Vagina (tissue), 2 donors: Measurements from ENCODE around the gene STARD7. TPM values are rescaled to one million over a fixed set of nuclear protein-coding genes. Genes with fewer than 3 reads are reported as not detected.

Source experiments
- DNase-seq, 2 donors: peaks; one replicate each; pipeline ENCODE4 v3.0.0-alpha.2; 2017; ENCODE audit errors: extremely low spot score in 2 of 2
- H3K27ac ChIP-seq: fragments of 200-600 bp; sonication (generic); one replicate; pipeline ENCODE4 v1.5.1; 2019
- H3K27me3 ChIP-seq: fragments of 200-600 bp; sonication (generic); one replicate; pipeline ENCODE4 v1.5.1; 2019
- H3K36me3 ChIP-seq, 2 donors: fragments of 200-600 bp; sonication (generic); one replicate each; pipeline ENCODE4 v1.5.1; 2017 to 2019
- H3K4me1 ChIP-seq: fragments of 200-600 bp; sonication (generic); one replicate; pipeline ENCODE4 v1.5.1; 2019
- H3K4me3 ChIP-seq, 2 donors: fragments of 200-600 bp; sonication (generic); 1 replicate in 1 of 2; 2 replicates in 1 of 2; pipeline ENCODE4 v1.5.1; 2016 to 2019
- H3K9me3 ChIP-seq: fragments of 200-600 bp; sonication (generic); one replicate; pipeline ENCODE4 v1.5.1; 2019
- CTCF ChIP-seq, 3 experiments: fragments of 450-650 bp in 2 of 3; fragments of 200-600 bp in 1 of 3; sonication (generic) in 1 of 3; IDR thresholded peaks; one replicate each; pipeline ENCODE4 v1.5.1; 2017 to 2019; ENCODE audit warnings: antibody characterized with exemption in 3 of 3, mild to moderate bottlenecking in 2 of 3, moderate library complexity in 2 of 3
- POLR2A ChIP-seq, 2 donors: fragments of 450-650 bp; IDR thresholded peaks; one replicate each; pipeline ENCODE4 v1.6.1; 2017; ENCODE audit warnings: antibody characterized with exemption in 2 of 2, mild to moderate bottlenecking in 2 of 2, moderate library complexity in 2 of 2
- POLR2AphosphoS5 ChIP-seq, 2 donors: sonication (generic); formaldehyde crosslinking; IDR thresholded peaks; one replicate each; pipeline ENCODE4 v1.9.0; 2017; ENCODE audit warnings: antibody characterized with exemption in 2 of 2, mild to moderate bottlenecking in 2 of 2, low read depth in 1 of 2; ENCODE audit not compliant: insufficient read depth in 1 of 2
- intact Hi-C: fragments of 100-400 bp; cut with DNase I; formaldehyde crosslinking; loops from one replicate; pipeline ENCODE4 v1.15.1; 2023
- total RNA-seq: library from RNA; depleted of rRNA; stranded (reverse); fragments of >200 nt; gene quantifications from one replicate; pipeline ENCODE4 v1.2.3, GENCODE V29; 2016

STARD7 gene
- total RNA-seq, 1 donor from 2014 or later, result 69.5 TPM

DNA sequence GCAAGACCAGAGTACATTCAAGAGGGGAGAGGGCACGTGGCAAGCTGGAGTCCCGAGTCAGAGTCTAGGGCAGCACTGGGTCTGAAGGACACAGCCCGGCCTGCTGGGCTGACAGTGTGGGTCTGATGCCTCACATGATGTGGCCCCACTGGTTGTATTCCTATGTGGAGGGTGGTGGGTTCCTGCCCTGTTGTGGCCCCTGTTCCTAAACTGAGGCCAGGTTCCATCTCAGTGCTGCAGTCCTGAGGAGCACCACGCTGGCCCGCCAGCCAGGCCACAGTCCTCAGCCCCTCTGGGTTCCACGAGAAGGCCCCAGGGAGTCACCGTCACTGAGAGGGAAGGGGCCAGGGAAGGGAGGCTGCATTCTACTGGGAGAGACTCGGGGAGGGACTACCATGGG is 43.9 kb upstream of the STARD7 start:
- TF ChIP-seq POLR2A (IDR thresholded peaks at IDR 0.05) (no peak), CTCF (IDR thresholded peaks at IDR 0.05) (no peak), POLR2AphosphoS5 (IDR thresholded peaks at IDR 0.05; ENCODE audit: insufficient read depth in 1 of 2, low read depth in 1 of 2) (no peak)
- Histone ChIP-seq H3K4me1 (peaks cover 24% of the 10 kb centered on the region), H3K4me3 (no peak overlapping the region), H3K36me3 (peaks cover 0 to 37% of the 10 kb centered on the region in 2 donors), H3K27ac (no peak overlapping the region), H3K27me3 (no peaks in the 10 kb centered on the region), H3K9me3 (no peaks in the 10 kb centered on the region)
- intact Hi-C loops, result no loop called here
- DNase-seq, result no peak

DNA sequence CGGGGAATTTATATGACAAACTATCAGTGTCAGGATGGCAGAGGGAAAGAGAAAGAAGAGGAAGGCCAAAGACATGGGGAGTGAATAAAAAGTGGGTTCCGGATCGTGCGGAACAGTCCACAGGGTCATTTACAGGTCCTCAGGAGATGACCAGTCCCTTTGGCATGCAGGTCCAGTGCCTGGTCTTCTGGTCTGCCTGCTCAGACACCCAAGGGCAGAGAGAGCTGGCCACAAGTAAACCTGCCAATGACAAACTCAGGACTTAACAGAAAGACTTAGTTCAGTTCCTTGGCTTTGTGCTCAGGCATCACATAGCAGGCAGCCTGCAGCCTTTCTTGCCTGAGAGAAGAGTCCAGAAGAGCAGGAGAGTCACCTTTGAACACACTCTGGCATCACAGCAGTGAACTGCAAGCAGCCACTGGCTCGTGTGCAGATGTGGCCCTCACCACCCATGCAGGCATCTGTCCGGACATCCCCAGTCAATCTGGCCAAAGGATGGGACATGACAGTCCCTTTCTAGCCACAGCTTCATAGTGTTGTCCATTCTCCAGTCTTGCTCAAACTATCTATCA is 43.2 kb upstream of the STARD7 start:
- no peak for DNase-seq
- Histone ChIP-seq H3K4me3 (no peak overlapping the region), H3K4me1 (peaks cover 22% of the 10 kb centered on the region), H3K27me3 (no peaks in the 10 kb centered on the region), H3K9me3 (no peaks in the 10 kb centered on the region), H3K36me3 (peaks cover 0 to 37% of the 10 kb centered on the region in 2 donors), H3K27ac (peak overlapping the region; percentile 37)
- intact Hi-C loops, result no loop called here
- TF ChIP-seq CTCF (IDR thresholded peaks at IDR 0.05) (no peak), POLR2AphosphoS5 (IDR thresholded peaks at IDR 0.05; ENCODE audit: insufficient read depth in 1 of 2, low read depth in 1 of 2) (no peak), POLR2A (IDR thresholded peaks at IDR 0.05) (no peak)

DNA sequence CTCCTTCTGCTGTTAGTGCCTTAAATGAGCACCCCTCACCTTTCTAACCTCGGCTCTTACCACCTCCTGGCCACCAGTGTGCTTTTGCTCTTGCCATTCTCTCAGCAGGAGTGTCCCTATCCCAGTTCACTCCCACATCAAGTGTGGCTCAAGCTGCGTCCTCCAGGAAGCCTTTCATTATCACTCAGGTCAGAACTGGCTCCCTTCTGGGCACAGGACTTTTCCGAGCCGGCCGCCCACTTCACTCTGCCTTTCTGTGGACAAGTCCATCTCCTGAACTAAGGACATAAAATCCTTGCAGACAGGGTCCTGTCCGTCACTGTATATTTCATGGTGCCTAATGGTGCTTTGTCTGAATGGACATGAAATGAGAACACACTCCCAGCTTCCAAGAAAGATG is 41.6 kb upstream of the STARD7 start:
- intact Hi-C loops, result no loop called here
- Histone ChIP-seq H3K27me3 (no peaks in the 10 kb centered on the region), H3K4me3 (no peak overlapping the region), H3K36me3 (peaks cover 0 to 28% of the 10 kb centered on the region in 2 donors), H3K9me3 (no peaks in the 10 kb centered on the region), H3K4me1 (peaks cover 22% of the 10 kb centered on the region), H3K27ac (no peak overlapping the region)
- no peak for DNase-seq
- no peak for TF ChIP-seq POLR2A (IDR thresholded peaks at IDR 0.05)
- no peak for TF ChIP-seq CTCF (IDR thresholded peaks at IDR 0.05)
- no peak for TF ChIP-seq POLR2AphosphoS5 (IDR thresholded peaks at IDR 0.05; ENCODE audit: insufficient read depth in 1 of 2, low read depth in 1 of 2)

DNA sequence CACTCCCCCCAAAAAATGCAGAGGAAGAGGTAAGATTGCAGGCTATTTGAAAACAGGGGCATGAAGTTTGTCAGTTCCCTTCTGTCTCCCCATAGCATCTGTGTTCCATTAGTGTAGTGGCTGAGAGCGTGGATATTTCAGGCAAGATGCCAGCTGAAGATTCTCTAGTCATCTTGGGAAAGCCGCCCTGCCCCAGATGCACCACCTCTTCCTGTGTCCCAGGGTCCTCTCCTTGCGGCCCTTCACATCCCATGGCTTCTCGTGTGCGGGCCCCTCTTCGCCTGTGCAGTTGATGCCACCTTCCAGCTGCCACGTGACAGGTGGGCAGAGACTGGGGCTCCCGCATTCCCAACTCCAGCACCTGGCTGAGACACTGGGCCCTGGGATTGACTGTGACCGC is 41.0 kb upstream of the STARD7 start:
- intact Hi-C loops, result no loop called here
- Histone ChIP-seq H3K4me1 (peaks cover 22% of the 10 kb centered on the region), H3K27ac (peak overlapping the region; percentile 24), H3K4me3 (no peak overlapping the region), H3K36me3 (peaks cover 0 to 23% of the 10 kb centered on the region in 2 donors), H3K27me3 (no peaks in the 10 kb centered on the region), H3K9me3 (no peaks in the 10 kb centered on the region)
- TF ChIP-seq CTCF (IDR thresholded peaks at IDR 0.05) (no peak), POLR2AphosphoS5 (IDR thresholded peaks at IDR 0.05; ENCODE audit: insufficient read depth in 1 of 2, low read depth in 1 of 2) (peak in 1 of 2 donors; percentile 33)
- DNase-seq, result no peak

DNA sequence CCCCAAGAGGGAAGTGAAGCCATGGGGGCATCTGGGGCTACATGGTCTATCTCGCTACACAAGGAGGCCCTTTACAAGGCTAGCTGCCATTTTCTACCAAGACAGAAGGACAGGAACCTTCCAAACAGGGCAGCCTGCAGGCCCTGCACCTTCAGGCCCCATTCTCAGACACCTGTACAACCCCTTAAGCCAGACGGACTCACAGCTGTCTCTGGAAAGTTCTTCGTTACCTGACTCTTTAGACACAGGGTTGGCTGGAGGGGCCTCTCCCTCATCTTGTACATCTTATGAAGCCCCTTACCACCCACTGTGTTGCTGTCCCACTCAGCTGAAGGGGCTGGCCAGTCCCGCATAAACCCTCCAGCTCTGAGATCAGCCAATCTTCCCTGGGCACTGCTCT is 40.0 kb upstream of the STARD7 start:
- no peaks in the 10 kb centered on the region for H3K27me3 ChIP-seq
- H3K9me3 ChIP-seq, result no peaks in the 10 kb centered on the region
- H3K36me3 ChIP-seq, result peaks cover 0 to 14% of the 10 kb centered on the region in 2 donors
- peaks cover 22% of the 10 kb centered on the region for H3K4me1 ChIP-seq
- no peak overlapping the region for H3K4me3 ChIP-seq
- TF ChIP-seq POLR2AphosphoS5 (IDR thresholded peaks at IDR 0.05; ENCODE audit: insufficient read depth in 1 of 2, low read depth in 1 of 2) (no peak), CTCF (IDR thresholded peaks at IDR 0.05) (no peak), POLR2A (IDR thresholded peaks at IDR 0.05) (no peak)
- intact Hi-C loops, result no loop called here
- H3K27ac ChIP-seq, result no peak overlapping the region
- DNase-seq, result no peak
